ENCODE data around the gene NLRP11.

The NLRP11 gene

GRCh38 chr19:55831846-55832245, at the start of gene NLRP11:
NLRP11 (minus strand) TSS chr19:55831999; CDS start chr19:55818174, 13,825 bp downstream.
- no peak for FAIRE-seq

- FAIRE-seq = no peak
These were observed 45.4 kb upstream of the NLRP11 start for GRCh38 chr19:55877211-55877610.

GRCh38 chr19:55870736-55871135, 38.9 kb upstream of the NLRP11 start:
- no peak for FAIRE-seq

GRCh38 chr19:55867101-55867500, 35.3 kb upstream of the NLRP11 start:
- no peak for FAIRE-seq

- no peak for FAIRE-seq
These were observed 34.7 kb upstream of the NLRP11 start for GRCh38 chr19:55866521-55866920.

GRCh38 chr19:55858969-55859368, 27.2 kb upstream of the NLRP11 start:
- FAIRE-seq = no peak

- FAIRE-seq = no peak
These were observed 26.6 kb upstream of the NLRP11 start for GRCh38 chr19:55858401-55858800.

- no peak for FAIRE-seq
These were observed 26.2 kb upstream of the NLRP11 start for GRCh38 chr19:55857974-55858373.

GRCh38 chr19:55857149-55857548, 25.4 kb upstream of the NLRP11 start:
- FAIRE-seq = no peak

- FAIRE-seq = no peak
These were observed 23.4 kb upstream of the NLRP11 start for GRCh38 chr19:55855160-55855559.

- FAIRE-seq = no peak
These were observed 7.1 kb upstream of the NLRP11 start for GRCh38 chr19:55838906-55839305.

GRCh38 chr19:55838251-55838650, 6.5 kb upstream of the NLRP11 start:
- no peak for FAIRE-seq

GRCh38 chr19:55836340-55836739, 4.5 kb upstream of the NLRP11 start, which contains the start of gene NLRP4:
NLRP4 (plus strand) TSS chr19:55836540; CDS start chr19:55852081, 15,541 bp downstream.
- no peak for FAIRE-seq

GRCh38 chr19:55832676-55833075, 877 bp upstream of the NLRP11 start:
- FAIRE-seq = no peak

GRCh38 chr19:55830656-55831055, 1.1 kb downstream of the NLRP11 start:
- no peak for FAIRE-seq

- no peak for FAIRE-seq
These were observed 11.8 kb downstream of the NLRP11 start for GRCh38 chr19:55820037-55820436.

- FAIRE-seq = no peak
These were observed 17.9 kb downstream of the NLRP11 start for GRCh38 chr19:55813906-55814305.

GRCh38 chr19:55812449-55812848, 19.4 kb downstream of the NLRP11 start:
- no peak for FAIRE-seq

GRCh38 chr19:55811340-55811739, 20.5 kb downstream of the NLRP11 start:
- no peak for FAIRE-seq

GRCh38 chr19:55809381-55810058, 22.3 kb downstream of the NLRP11 start:
- peak; percentile 81 for FAIRE-seq

GRCh38 chr19:55802281-55802680, 29.5 kb downstream of the NLRP11 start:
- FAIRE-seq = no peak

- FAIRE-seq = no peak
These were observed 30.4 kb downstream of the NLRP11 start for GRCh38 chr19:55801416-55801815.

- FAIRE-seq = no peak
These were observed 36.8 kb downstream of the NLRP11 start for GRCh38 chr19:55795021-55795420.

- FAIRE-seq = no peak
These were observed 50.7 kb downstream of the NLRP11 start for GRCh38 chr19:55781112-55781511.

- FAIRE-seq = no peak
These were observed 53.5 kb downstream of the NLRP11 start for GRCh38 chr19:55778331-55778730.

Data from A204.1 (cell line).